Measurements from ENCODE around the gene APPL1. TPM values are rescaled to one million over a fixed set of nuclear protein-coding genes. Genes with fewer than 3 reads are reported as not detected.
A peak's percentile ranks its signal among the peaks of the same experiment; 100 is the strongest.

The APPL1 gene
- total RNA-seq, 4 donors from 2014 or later, result 50.9 to 76.5 (median 57.4) TPM

GRCh38 chr3:57256844-57257243 lies 29.3 kb downstream of the APPL1 start:
- no peak overlapping the region for H3K4me3 ChIP-seq
- no peaks in the 10 kb centered on the region for H3K9me3 ChIP-seq
- peak overlapping the region; percentile 84 to 87 (median 86) for H3K27ac ChIP-seq
- ATAC-seq (peak; percentile 86 to 91), DNase-seq (peak; percentile 56 to 75)
- H3K36me3 ChIP-seq, result peaks cover 0 to 60% of the 10 kb centered on the region in 2 donors
- TF ChIP-seq, protein P1, sequence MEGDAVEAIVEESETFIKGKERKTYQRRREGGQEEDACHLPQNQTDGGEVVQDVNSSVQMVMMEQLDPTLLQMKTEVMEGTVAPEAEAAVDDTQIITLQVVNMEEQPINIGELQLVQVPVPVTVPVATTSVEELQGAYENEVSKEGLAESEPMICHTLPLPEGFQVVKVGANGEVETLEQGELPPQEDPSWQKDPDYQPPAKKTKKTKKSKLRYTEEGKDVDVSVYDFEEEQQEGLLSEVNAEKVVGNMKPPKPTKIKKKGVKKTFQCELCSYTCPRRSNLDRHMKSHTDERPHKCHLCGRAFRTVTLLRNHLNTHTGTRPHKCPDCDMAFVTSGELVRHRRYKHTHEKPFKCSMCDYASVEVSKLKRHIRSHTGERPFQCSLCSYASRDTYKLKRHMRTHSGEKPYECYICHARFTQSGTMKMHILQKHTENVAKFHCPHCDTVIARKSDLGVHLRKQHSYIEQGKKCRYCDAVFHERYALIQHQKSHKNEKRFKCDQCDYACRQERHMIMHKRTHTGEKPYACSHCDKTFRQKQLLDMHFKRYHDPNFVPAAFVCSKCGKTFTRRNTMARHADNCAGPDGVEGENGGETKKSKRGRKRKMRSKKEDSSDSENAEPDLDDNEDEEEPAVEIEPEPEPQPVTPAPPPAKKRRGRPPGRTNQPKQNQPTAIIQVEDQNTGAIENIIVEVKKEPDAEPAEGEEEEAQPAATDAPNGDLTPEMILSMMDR (IDR thresholded peaks at IDR 0.05 in 4 of 5, conservative IDR thresholded peaks at IDR 0.05 in 1 of 5), result no peak
- no peak for TF ChIP-seq POLR2A (IDR thresholded peaks at IDR 0.05)
- intact Hi-C loops (cut with DNase I; ENCODE audit: low total_unique reads), result loop anchor here (5.0 kb wide), 1 partner anchor 35 kb away; the partner anchor contains the start of gene ASB14
- H3K27me3 ChIP-seq, result no peaks in the 10 kb centered on the region
- H3K4me1 ChIP-seq, result peaks cover 25 to 32% of the 10 kb centered on the region in 2 donors
- in situ Hi-C loops (cut with MboI; ENCODE audit: low sequenced_read_pairs in 4 of 4), result no loop called here

- ATAC-seq (no peak), DNase-seq (no peak)
- H3K27ac ChIP-seq, result peak overlapping the region; percentile 84 to 87 (median 86)
- TF ChIP-seq POLR2A (IDR thresholded peaks at IDR 0.05), result no peak
- TF ChIP-seq, protein P1 (IDR thresholded peaks at IDR 0.05 in 4 of 5, conservative IDR thresholded peaks at IDR 0.05 in 1 of 5), result no peak
- H3K9me3 ChIP-seq, result no peaks in the 10 kb centered on the region
- no peaks in the 10 kb centered on the region for H3K27me3 ChIP-seq
- no peak overlapping the region for H3K4me3 ChIP-seq
- H3K4me1 ChIP-seq, result peaks cover 23 to 26% of the 10 kb centered on the region in 2 donors
- H3K36me3 ChIP-seq, result peaks cover 0 to 63% of the 10 kb centered on the region in 2 donors
- in situ Hi-C loops (cut with MboI; ENCODE audit: low sequenced_read_pairs in 4 of 4), result no loop called here
- intact Hi-C loops (cut with DNase I; ENCODE audit: low total_unique reads), result loop anchor here (5.0 kb wide), 1 partner anchor 35 kb away; the partner anchor contains the start of gene ASB14
These were observed 30.1 kb downstream of the APPL1 start for GRCh38 chr3:57257678-57258077.

DNA sequence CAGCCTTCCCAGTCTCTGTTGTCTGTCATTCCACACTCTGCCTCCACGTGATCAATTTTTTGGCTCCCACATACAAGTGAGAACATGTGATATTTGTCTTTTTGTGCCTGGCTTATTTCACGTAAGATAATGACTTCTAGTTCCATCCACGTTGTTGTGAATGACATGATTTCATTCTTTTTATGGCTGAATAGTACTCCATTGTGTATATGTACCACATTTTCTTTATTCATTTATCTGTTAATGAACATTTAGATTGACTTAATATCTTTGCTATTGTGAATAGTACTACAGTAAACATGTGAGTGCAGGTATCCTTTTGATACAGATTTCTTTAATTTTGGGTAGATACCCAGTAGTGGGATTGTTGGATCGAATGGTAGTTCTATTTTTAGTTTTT lies 33.6 kb downstream of the APPL1 start:
- intact Hi-C loops (cut with DNase I; ENCODE audit: low total_unique reads), result no loop called here
- H3K4me3 ChIP-seq, result no peak overlapping the region
- ATAC-seq (no peak), DNase-seq (no peak)
- no peak for TF ChIP-seq POLR2A (IDR thresholded peaks at IDR 0.05)
- TF ChIP-seq, protein P1 (IDR thresholded peaks at IDR 0.05 in 4 of 5, conservative IDR thresholded peaks at IDR 0.05 in 1 of 5), result no peak
- peaks cover 12 to 21% of the 10 kb centered on the region in 2 donors for H3K4me1 ChIP-seq
- peaks cover 0 to 72% of the 10 kb centered on the region in 2 donors for H3K36me3 ChIP-seq
- no peaks in the 10 kb centered on the region for H3K9me3 ChIP-seq
- H3K27ac ChIP-seq, result no peak overlapping the region
- H3K27me3 ChIP-seq, result no peaks in the 10 kb centered on the region
- in situ Hi-C loops (cut with MboI; ENCODE audit: low sequenced_read_pairs in 4 of 4), result no loop called here

GRCh38 chr3:57261929-57262328 lies 34.4 kb downstream of the APPL1 start:
- H3K4me1 ChIP-seq, result peaks cover 6 to 15% of the 10 kb centered on the region in 2 donors
- H3K36me3 ChIP-seq, result peaks cover 0 to 72% of the 10 kb centered on the region in 2 donors
- no peak overlapping the region for H3K4me3 ChIP-seq
- TF ChIP-seq, protein P1 (IDR thresholded peaks at IDR 0.05 in 4 of 5, conservative IDR thresholded peaks at IDR 0.05 in 1 of 5), result no peak
- no peak for DNase-seq
- ATAC-seq, result no peak
- in situ Hi-C loops (cut with MboI; ENCODE audit: low sequenced_read_pairs in 4 of 4) (no loop called here), intact Hi-C loops (cut with DNase I; ENCODE audit: low total_unique reads) (no loop called here)
- no peaks in the 10 kb centered on the region for H3K27me3 ChIP-seq
- H3K9me3 ChIP-seq, result no peaks in the 10 kb centered on the region
- H3K27ac ChIP-seq, result no peak overlapping the region

DNA sequence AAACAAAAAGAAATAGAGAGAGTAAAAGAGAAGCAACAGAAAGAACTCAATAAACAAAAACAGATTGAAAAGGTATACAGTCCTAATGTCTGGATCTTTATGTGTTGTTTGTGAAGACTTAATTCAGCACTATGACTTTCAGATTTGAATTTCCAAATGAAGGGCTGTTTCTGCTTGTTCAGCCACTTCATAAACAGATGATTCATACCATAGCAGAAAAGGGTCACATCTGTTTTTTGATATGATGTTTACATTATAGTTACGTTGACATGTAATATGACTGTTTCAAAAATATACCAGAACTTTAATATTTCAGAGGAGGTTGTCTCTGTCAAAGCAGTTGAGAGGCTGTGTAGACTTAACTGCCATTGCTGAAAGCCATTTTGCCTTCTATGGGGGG lies 40.9 kb downstream of the APPL1 start:
- Histone ChIP-seq H3K4me1 (no peaks in the 10 kb centered on the region), H3K4me3 (no peak overlapping the region), H3K27ac (no peak overlapping the region), H3K27me3 (no peaks in the 10 kb centered on the region), H3K9me3 (no peaks in the 10 kb centered on the region), H3K36me3 (peaks cover 0 to 67% of the 10 kb centered on the region in 2 donors)
- ATAC-seq, result no peak
- no peak for DNase-seq
- in situ Hi-C loops (cut with MboI; ENCODE audit: low sequenced_read_pairs in 4 of 4), result no loop called here
- TF ChIP-seq POLR2A (IDR thresholded peaks at IDR 0.05), result no peak
- TF ChIP-seq, protein P1 (IDR thresholded peaks at IDR 0.05 in 4 of 5, conservative IDR thresholded peaks at IDR 0.05 in 1 of 5), result no peak
- intact Hi-C loops (cut with DNase I; ENCODE audit: low total_unique reads), result no loop called here

All from gastrocnemius medialis (tissue), 4 donors.